ENCODE data around the gene MAGEB2.

MAGEB2 gene

GRCh38 chrX:30246769-30247489, 31.6 kb downstream of the MAGEB2 start, which contains the start of gene MAGEB1:
Gene MAGEB1, plus strand, starts transcription at chrX:30247146. Its CDS starts 3,348 bp downstream, at chrX:30250494.
- Mint-ChIP-seq H3K9me3 (no peaks in the 10 kb centered on the region), H3K36me3 (ENCODE audit: low read depth) (no peaks in the 10 kb centered on the region), H3K4me3 (no peak within 1 kb of the TSS), H3K4me1 (ENCODE audit: low read depth) (no peaks in the 10 kb centered on the region), H3K27ac (no peak within 1 kb of the TSS), H3K27me3 (ENCODE audit: low read depth) (no peaks in the 10 kb centered on the region)

DNA sequence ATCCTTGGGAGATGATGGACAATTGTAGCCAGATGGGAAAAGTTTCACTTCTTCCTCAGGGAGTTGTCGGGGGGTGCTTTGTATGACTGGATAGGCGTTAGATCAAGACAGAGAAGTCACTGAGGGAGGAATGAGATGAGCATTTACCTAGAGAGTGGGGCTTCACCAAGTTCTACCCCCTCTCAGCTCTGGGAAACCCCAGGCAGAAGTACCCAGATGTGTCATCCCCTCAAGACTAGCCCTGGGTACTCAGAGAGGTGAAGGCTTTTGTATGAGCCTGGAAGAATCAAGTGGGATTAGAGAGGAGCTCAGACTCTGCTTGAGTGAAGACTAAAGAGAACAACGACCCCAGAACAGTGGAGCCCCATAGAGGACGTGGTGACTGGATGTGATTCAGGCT, 33.5 kb downstream of the MAGEB2 start:
- Mint-ChIP-seq H3K27ac (no peak overlapping the region), H3K27me3 (ENCODE audit: low read depth) (no peaks in the 10 kb centered on the region), H3K9me3 (no peaks in the 10 kb centered on the region), H3K4me3 (no peak overlapping the region), H3K36me3 (ENCODE audit: low read depth) (no peaks in the 10 kb centered on the region), H3K4me1 (ENCODE audit: low read depth) (no peaks in the 10 kb centered on the region)

GRCh38 chrX:30253257-30253656, 37.9 kb downstream of the MAGEB2 start:
- Mint-ChIP-seq H3K27ac (no peak overlapping the region), H3K9me3 (no peaks in the 10 kb centered on the region), H3K4me3 (no peak overlapping the region), H3K27me3 (ENCODE audit: low read depth) (no peaks in the 10 kb centered on the region), H3K36me3 (ENCODE audit: low read depth) (no peaks in the 10 kb centered on the region), H3K4me1 (ENCODE audit: low read depth) (no peaks in the 10 kb centered on the region)

GRCh38 chrX:30259927-30260326, 44.6 kb downstream of the MAGEB2 start:
- H3K36me3 Mint-ChIP-seq (ENCODE audit: low read depth), result no peaks in the 10 kb centered on the region
- no peaks in the 10 kb centered on the region for H3K27me3 Mint-ChIP-seq (ENCODE audit: low read depth)
- no peaks in the 10 kb centered on the region for H3K4me1 Mint-ChIP-seq (ENCODE audit: low read depth)
- no peak overlapping the region for H3K4me3 Mint-ChIP-seq
- H3K9me3 Mint-ChIP-seq, result no peaks in the 10 kb centered on the region
- H3K27ac Mint-ChIP-seq, result no peak overlapping the region

GRCh38 chrX:30261012-30261411, 45.6 kb downstream of the MAGEB2 start:
- Mint-ChIP-seq H3K27ac (no peak overlapping the region), H3K27me3 (ENCODE audit: low read depth) (no peaks in the 10 kb centered on the region), H3K36me3 (ENCODE audit: low read depth) (no peaks in the 10 kb centered on the region), H3K4me3 (no peak overlapping the region), H3K4me1 (ENCODE audit: low read depth) (no peaks in the 10 kb centered on the region), H3K9me3 (no peaks in the 10 kb centered on the region)

DNA sequence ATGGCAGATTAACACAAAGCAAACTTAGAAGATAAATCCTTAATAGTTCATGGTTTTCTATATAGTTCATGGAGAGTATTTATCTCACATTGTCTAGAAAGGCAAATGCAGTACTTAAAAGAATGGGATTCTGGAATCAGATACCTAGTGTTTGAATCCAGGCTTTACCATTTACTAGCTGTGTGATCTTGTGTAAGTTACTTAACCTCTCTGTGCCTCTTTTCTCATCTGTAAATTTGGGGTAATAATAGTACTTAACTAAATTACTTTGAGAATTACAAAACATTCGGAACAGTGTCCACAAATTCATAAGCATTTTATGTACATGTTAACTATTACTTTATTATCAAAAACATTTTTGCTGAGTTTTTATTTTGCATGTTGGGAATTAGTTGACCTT, 47.4 kb downstream of the MAGEB2 start:
- H3K4me1 Mint-ChIP-seq (ENCODE audit: low read depth), result no peaks in the 10 kb centered on the region
- no peak overlapping the region for H3K27ac Mint-ChIP-seq
- no peaks in the 10 kb centered on the region for H3K9me3 Mint-ChIP-seq
- no peaks in the 10 kb centered on the region for H3K27me3 Mint-ChIP-seq (ENCODE audit: low read depth)
- H3K36me3 Mint-ChIP-seq (ENCODE audit: low read depth), result no peaks in the 10 kb centered on the region
- no peak overlapping the region for H3K4me3 Mint-ChIP-seq
